ENCODE data around the gene NXPH2. TPM values are rescaled to one million over a fixed set of nuclear protein-coding genes. Genes with fewer than 3 reads are reported as not detected.

NXPH2 gene
- total and polyA plus RNA-seq, 9 donors: 0.67 to 10.0 (median 2.5) TPM

GRCh38 chr2:138727956-138728355 is 52.2 kb downstream of the NXPH2 start:
- no peak for TF ChIP-seq POLR2A (IDR thresholded peaks at IDR 0.05)
- no peak for TF ChIP-seq CTCF (IDR thresholded peaks at IDR 0.05)
- no peak for TF ChIP-seq EP300 (IDR thresholded peaks at IDR 0.05)
- H3K27me3 ChIP-seq: no peaks in the 10 kb centered on the region
- no peaks in the 10 kb centered on the region for H3K9me3 ChIP-seq
- H3K27ac ChIP-seq: no peak overlapping the region
- H3K36me3 ChIP-seq: no peaks in the 10 kb centered on the region
- 88 to 97% (median 92%) methylated on average over 1 of the region's 1 CpG for WGBS, 3 donors
- DNase-seq: no peak
- no peak overlapping the region for H3K4me3 ChIP-seq
- intact Hi-C loops (cut with DNase I): no loop called here
- no peaks in the 10 kb centered on the region for H3K4me1 ChIP-seq (ENCODE audit: insufficient read depth)

- no peak for DNase-seq
- TF ChIP-seq POLR2A (IDR thresholded peaks at IDR 0.05) (no peak), CTCF (IDR thresholded peaks at IDR 0.05) (no peak), EP300 (IDR thresholded peaks at IDR 0.05) (no peak)
- Histone ChIP-seq H3K9me3 (no peaks in the 10 kb centered on the region), H3K4me3 (no peak overlapping the region), H3K4me1 (ENCODE audit: insufficient read depth) (no peaks in the 10 kb centered on the region), H3K36me3 (no peaks in the 10 kb centered on the region), H3K27ac (no peak overlapping the region), H3K27me3 (no peaks in the 10 kb centered on the region)
- intact Hi-C loops (cut with DNase I): no loop called here
These were observed 53.5 kb downstream of the NXPH2 start for GRCh38 chr2:138726681-138727080.

- H3K27me3 ChIP-seq: no peaks in the 10 kb centered on the region
- TF ChIP-seq POLR2A (IDR thresholded peaks at IDR 0.05) (no peak), CTCF (IDR thresholded peaks at IDR 0.05) (no peak), EP300 (IDR thresholded peaks at IDR 0.05) (no peak)
- no peaks in the 10 kb centered on the region for H3K4me1 ChIP-seq (ENCODE audit: insufficient read depth)
- H3K27ac ChIP-seq: no peak overlapping the region
- H3K9me3 ChIP-seq: no peaks in the 10 kb centered on the region
- DNase-seq: no peak
- H3K4me3 ChIP-seq: no peak overlapping the region
- WGBS, 3 donors: 40 to 58% (median 43%) methylated on average over 2 of the region's 2 CpGs
- intact Hi-C loops (cut with DNase I): no loop called here
- no peaks in the 10 kb centered on the region for H3K36me3 ChIP-seq
These were observed 55.3 kb downstream of the NXPH2 start for GRCh38 chr2:138724729-138725459.

- H3K9me3 ChIP-seq: no peaks in the 10 kb centered on the region
- no peak overlapping the region for H3K4me3 ChIP-seq
- no peaks in the 10 kb centered on the region for H3K36me3 ChIP-seq
- no peak for DNase-seq
- H3K4me1 ChIP-seq (ENCODE audit: insufficient read depth): no peaks in the 10 kb centered on the region
- no peak overlapping the region for H3K27ac ChIP-seq
- WGBS, 3 donors: 83 to 88% (median 86%) methylated on average over 2 of the region's 2 CpGs
- intact Hi-C loops (cut with DNase I): no loop called here
- TF ChIP-seq CTCF (IDR thresholded peaks at IDR 0.05): no peak
- TF ChIP-seq EP300 (IDR thresholded peaks at IDR 0.05): no peak
- TF ChIP-seq POLR2A (IDR thresholded peaks at IDR 0.05): no peak
- H3K27me3 ChIP-seq: no peaks in the 10 kb centered on the region
These were observed 55.9 kb downstream of the NXPH2 start for GRCh38 chr2:138724327-138724726.

All from ovary (tissue), 9 donors.